Common myeloid progenitor, CD34-positive (primary cell): ENCODE data around the gene CPD.

ENCODE experiments used
- CTCF ChIA-PET: fragments of 350-600 bp; sonication (Branson Sonifier 250); formaldehyde crosslinking; loops from one replicate; lab custom pipeline; 2021; ENCODE audit warnings: antibody characterized with exemption; lab: Charles Lee
- POLR2A ChIA-PET: fragments of 350-600 bp; sonication (Branson Sonifier 250); formaldehyde crosslinking; loops from one replicate; lab custom pipeline; 2021; ENCODE audit warnings: antibody characterized with exemption; lab: Charles Lee
- DNase-seq, 3 donors: peaks; one replicate each; pipeline versions ENCODE4 v3.0.0 to v3.0.0-alpha.2; 2013
- H3K27ac ChIP-seq, 2 experiments: 1 replicate in 1 of 2; 2 replicates in 1 of 2; pipeline ENCODE4 v1.7.0; 2013; ENCODE audit warnings: inconsistent platforms in 2 of 2, low read length in 2 of 2, mild to moderate bottlenecking in 2 of 2, low read depth in 1 of 2, moderate library complexity in 1 of 2; ENCODE audit not compliant: severe bottlenecking in 2 of 2, insufficient read depth in 1 of 2, poor library complexity in 1 of 2
- H3K27me3 ChIP-seq, 5 experiments: replicated peaks in 2 of 5; 1 replicate in 3 of 5; 2 replicates in 2 of 5; pipeline versions ENCODE4 v1.6.1 to v1.7.0; 2013; ENCODE audit warnings: low read length in 4 of 5, mild to moderate bottlenecking in 2 of 5, moderate library complexity in 2 of 5, inconsistent platforms in 1 of 5; ENCODE audit not compliant: insufficient read depth in 5 of 5, control insufficient read depth in 4 of 5
- H3K36me3 ChIP-seq, 4 experiments: 1 replicate in 2 of 4; 2 replicates in 2 of 4; pipeline versions ENCODE4 v1.6.1 to v1.7.0; 2013; ENCODE audit warnings: low read length in 3 of 4, control low read depth in 1 of 4, mild to moderate bottlenecking in 1 of 4; ENCODE audit not compliant: control insufficient read depth in 4 of 4, insufficient read depth in 4 of 4
- H3K4me1 ChIP-seq, 4 experiments: 1 replicate in 3 of 4; 2 replicates in 1 of 4; pipeline versions ENCODE4 v1.6.1 to v1.7.1; 2013; ENCODE audit warnings: low read length in 3 of 4, mild to moderate bottlenecking in 3 of 4, control low read depth in 1 of 4, inconsistent platforms in 1 of 4, moderate library complexity in 1 of 4; ENCODE audit not compliant: control insufficient read depth in 4 of 4, insufficient read depth in 4 of 4; ENCODE audit errors: control extremely low read depth in 1 of 4
- H3K4me3 ChIP-seq, 7 experiments: 1 replicate in 4 of 7; 2 replicates in 3 of 7; pipeline versions ENCODE4 v1.5.1 to v1.7.0; 2013; ENCODE audit warnings: mild to moderate bottlenecking in 7 of 7, low read length in 6 of 7, moderate library complexity in 6 of 7, inconsistent platforms in 2 of 7, low read depth in 2 of 7, control low read depth in 1 of 7; ENCODE audit not compliant: insufficient read depth in 4 of 7, control insufficient read depth in 1 of 7; ENCODE audit errors: extremely low read depth in 1 of 7
- H3K9me3 ChIP-seq, 5 experiments: 1 replicate in 4 of 5; 2 replicates in 1 of 5; pipeline versions ENCODE4 v1.6.1 to v1.7.1; 2013; ENCODE audit warnings: low read length in 4 of 5, mild to moderate bottlenecking in 2 of 5, inconsistent platforms in 1 of 5, low read depth in 1 of 5, moderate library complexity in 1 of 5; ENCODE audit not compliant: control insufficient read depth in 4 of 5, insufficient read depth in 2 of 5; ENCODE audit errors: control extremely low read depth in 1 of 5
- WGBS: methylation state at CpG from one replicate; pipeline ENCODE4 v1.1.5; 2013; ENCODE audit not compliant: insufficient coverage; 5-methylcytosine and 5-hydroxymethylcytosine counted together

The CPD gene

DNA sequence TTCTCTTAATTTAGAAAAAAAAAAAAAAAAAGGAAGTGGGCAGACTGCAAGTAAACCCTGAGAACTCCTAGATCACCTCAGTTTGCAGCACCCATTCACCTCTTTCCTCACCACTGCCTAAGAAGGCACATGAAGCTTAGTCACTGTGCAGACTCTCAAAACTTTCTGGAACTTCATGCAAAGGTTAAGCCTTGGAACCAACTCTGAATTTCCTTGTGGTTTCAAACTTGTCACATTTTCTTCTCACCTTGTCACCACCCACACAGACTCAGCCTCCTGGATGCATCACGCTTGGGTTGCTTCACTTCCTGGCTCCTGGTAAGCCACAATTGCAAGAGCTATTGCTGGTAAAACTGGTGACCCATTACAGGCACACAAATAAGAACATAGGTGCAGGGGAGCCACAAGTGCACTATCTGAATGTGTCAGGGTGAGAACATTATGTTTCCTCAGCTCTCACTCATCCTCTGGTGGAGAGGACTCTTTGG, 15.0 kb upstream of the CPD start:
- CTCF ChIA-PET: no interaction called here
- H3K27ac ChIP-seq: no peak overlapping the region

GRCh38 chr17:30366536-30366935, 12.2 kb upstream of the CPD start:
- Histone ChIP-seq H3K9me3 (peaks cover 0 to 5% (median 3%) of the 10 kb centered on the region in 5 experiments), H3K4me1 (peaks cover 5 to 16% (median 6%) of the 10 kb centered on the region in 4 experiments), H3K36me3 (no peaks in the 10 kb centered on the region), H3K27me3 (no peaks in the 10 kb centered on the region), H3K27ac (no peak overlapping the region), H3K4me3 (no peak overlapping the region)
- WGBS: 100% methylated on average over 2 of the region's 3 CpGs
- ChIA-PET POLR2A (no interaction called here), CTCF (interaction anchor here (0.6 to 2.0 kb wide), 4 partner anchors 21 to 503 kb away, joined by 3 to 5 read pairs (median 4); no protein-coding TSS in a partner anchor)
- DNase-seq: no peak

More for the DNA sequence above, 15.0 kb upstream of the CPD start:
- Histone ChIP-seq H3K36me3 (no peaks in the 10 kb centered on the region), H3K9me3 (peaks cover 0 to 5% (median 3%) of the 10 kb centered on the region in 5 experiments), H3K4me3 (no peak overlapping the region), H3K27me3 (no peaks in the 10 kb centered on the region), H3K4me1 (peaks cover 5 to 20% (median 9%) of the 10 kb centered on the region in 4 experiments)
- peak; percentile 20 to 73 (median 62) for DNase-seq
- POLR2A ChIA-PET: no interaction called here
- 22% methylated on average over 1 of the region's 1 CpG for WGBS

- Histone ChIP-seq H3K27ac (no peak overlapping the region), H3K9me3 (no peaks in the 10 kb centered on the region), H3K36me3 (no peaks in the 10 kb centered on the region), H3K4me1 (peaks cover 0 to 4% (median 2%) of the 10 kb centered on the region in 4 experiments), H3K4me3 (no peak overlapping the region), H3K27me3 (peaks cover 0 to 4% (median 0%) of the 10 kb centered on the region in 5 experiments)
- POLR2A ChIA-PET: no interaction called here
- WGBS: 94% methylated on average over 8 of the region's 13 CpGs
- CTCF ChIA-PET: interaction anchor here (1.5 kb wide), 1 partner anchor 8 kb away, joined by 3 read pairs; no protein-coding TSS in a partner anchor
- DNase-seq: peak in 1 of 3 donors; percentile 36
Measured at GRCh38 chr17:30368912-30369720, 9.6 kb upstream of the CPD start.

DNA sequence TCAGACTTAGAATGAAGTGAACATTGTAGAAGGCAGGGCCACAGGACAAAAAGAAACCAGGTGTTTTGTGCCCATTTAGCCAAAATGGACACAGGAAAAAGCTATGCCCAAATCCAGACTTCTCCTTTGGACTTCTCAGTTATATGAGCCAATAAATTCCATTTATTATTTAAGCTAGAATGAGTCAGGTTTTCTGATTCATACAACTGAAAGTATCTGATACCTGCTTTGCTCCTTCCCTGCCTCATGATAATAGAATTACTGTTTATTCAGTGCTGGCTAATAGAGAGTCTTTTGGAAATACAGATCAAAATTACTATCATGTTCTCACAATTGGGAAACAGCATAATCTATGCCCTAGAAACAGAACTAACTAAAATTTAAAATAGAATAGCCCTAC, 8.7 kb upstream of the CPD start:
- Histone ChIP-seq H3K9me3 (no peaks in the 10 kb centered on the region), H3K4me3 (no peak overlapping the region), H3K27ac (no peak overlapping the region), H3K36me3 (no peaks in the 10 kb centered on the region), H3K4me1 (peaks cover 0 to 2% (median 0%) of the 10 kb centered on the region in 4 experiments), H3K27me3 (peaks cover 0 to 4% (median 0%) of the 10 kb centered on the region in 5 experiments)
- DNase-seq: no peak
- POLR2A ChIA-PET: no interaction called here
- CTCF ChIA-PET: no interaction called here

GRCh38 chr17:30372755-30373154, 6.0 kb upstream of the CPD start:
- H3K4me3 ChIP-seq: no peak overlapping the region
- peaks cover 0 to 2% (median 0%) of the 10 kb centered on the region in 4 experiments for H3K4me1 ChIP-seq
- H3K36me3 ChIP-seq: no peaks in the 10 kb centered on the region
- WGBS: no CpG with 5 or more reads among the region's 2 CpGs
- CTCF ChIA-PET: interaction anchor here (1.5 kb wide), 1 partner anchor 32 kb away, joined by 5 read pairs; no protein-coding TSS in a partner anchor
- peak in 1 of 3 donors; percentile 17 for DNase-seq
- POLR2A ChIA-PET: no interaction called here
- H3K9me3 ChIP-seq: no peaks in the 10 kb centered on the region
- peaks cover 0 to 11% (median 9%) of the 10 kb centered on the region in 5 experiments for H3K27me3 ChIP-seq
- H3K27ac ChIP-seq: no peak overlapping the region

DNA sequence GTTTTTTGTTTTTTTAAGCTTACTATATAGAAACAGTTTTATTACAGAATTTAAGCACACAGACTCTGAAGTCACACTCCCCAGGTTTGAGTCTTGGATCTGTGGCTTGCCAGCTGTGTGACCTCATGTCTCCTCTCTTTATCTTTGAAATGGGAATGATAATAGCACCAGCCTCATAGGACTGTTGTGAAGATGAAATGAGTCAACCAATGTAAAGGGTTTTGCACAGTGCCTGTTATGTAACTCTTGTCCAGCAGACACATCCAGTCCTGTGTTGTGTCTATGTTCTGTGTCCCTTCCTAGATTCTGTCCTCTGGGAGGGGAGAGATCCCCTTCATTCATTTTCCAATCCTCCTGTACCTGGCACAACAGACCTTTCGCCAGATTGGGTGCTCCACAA, 3.1 kb upstream of the CPD start:
- no peaks in the 10 kb centered on the region for H3K9me3 ChIP-seq
- no peak overlapping the region for H3K27ac ChIP-seq
- WGBS: no CpG with 5 or more reads among the region's 1 CpG
- DNase-seq: no peak
- H3K4me1 ChIP-seq: peaks cover 9 to 23% (median 20%) of the 10 kb centered on the region in 4 experiments
- H3K4me3 ChIP-seq: no peak overlapping the region
- POLR2A ChIA-PET: no interaction called here
- H3K36me3 ChIP-seq: no peaks in the 10 kb centered on the region
- CTCF ChIA-PET: no interaction called here
- H3K27me3 ChIP-seq: peaks cover 0 to 16% (median 12%) of the 10 kb centered on the region in 5 experiments
